ENCODE measurements around the gene UGT1A5.
A peak's percentile ranks its signal among the peaks of the same experiment; 100 is the strongest.
"Not testable (repeated sequence)": the region's sequence is repeated elsewhere in the genome, so short reads cannot be mapped to it uniquely, and the experiment has no call there.

UGT1A5 gene

DNA sequence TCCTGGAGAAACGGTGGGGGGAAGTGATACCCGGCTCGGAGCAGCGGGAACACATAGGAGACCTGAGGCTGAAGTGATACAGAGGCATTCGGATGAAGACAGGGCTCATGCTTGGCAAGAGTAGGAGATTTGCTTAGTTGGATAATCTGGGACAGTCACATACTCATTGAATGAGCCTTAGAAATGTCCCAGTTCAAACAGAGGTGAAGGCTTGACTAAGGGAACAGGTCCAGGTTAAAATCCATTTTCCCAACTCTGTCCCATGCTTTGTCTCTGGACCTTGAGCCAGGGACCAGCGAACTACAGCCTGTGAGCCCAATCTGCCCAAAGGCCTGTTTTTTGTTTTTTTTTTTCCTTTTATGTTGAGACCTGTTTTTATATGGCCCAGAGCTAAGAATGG, 18.7 kb upstream of the UGT1A5 start:
- no peak for DNase-seq (ENCODE audit: low spot score)

DNA sequence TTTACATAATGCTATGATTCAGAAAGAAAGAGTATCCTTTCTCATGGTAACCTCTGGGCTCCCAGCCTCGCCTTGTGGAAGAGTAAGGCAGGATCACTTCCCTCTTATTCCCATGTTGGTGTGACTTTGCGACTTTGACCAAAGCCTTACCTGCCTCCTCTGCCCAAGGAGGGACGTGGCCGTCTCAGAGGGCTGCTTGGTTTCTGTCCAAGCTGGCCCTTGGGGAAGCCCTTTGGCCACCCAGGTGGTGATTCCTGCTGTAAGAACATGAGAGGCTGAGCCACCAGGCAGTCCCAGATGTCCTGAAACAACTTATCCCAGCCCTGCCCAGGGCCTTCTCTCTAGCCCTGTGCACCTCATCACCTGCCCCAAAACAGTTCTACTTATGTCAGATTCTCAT, 14.0 kb upstream of the UGT1A5 start:
- DNase-seq (ENCODE audit: low spot score), result no peak

GRCh38 chr2:233699424-233700027, 13.2 kb upstream of the UGT1A5 start:
- DNase-seq (ENCODE audit: low spot score), result no peak

- no peak for DNase-seq (ENCODE audit: low spot score)
Observed at GRCh38 chr2:233700028-233700635, 12.6 kb upstream of the UGT1A5 start.

DNA sequence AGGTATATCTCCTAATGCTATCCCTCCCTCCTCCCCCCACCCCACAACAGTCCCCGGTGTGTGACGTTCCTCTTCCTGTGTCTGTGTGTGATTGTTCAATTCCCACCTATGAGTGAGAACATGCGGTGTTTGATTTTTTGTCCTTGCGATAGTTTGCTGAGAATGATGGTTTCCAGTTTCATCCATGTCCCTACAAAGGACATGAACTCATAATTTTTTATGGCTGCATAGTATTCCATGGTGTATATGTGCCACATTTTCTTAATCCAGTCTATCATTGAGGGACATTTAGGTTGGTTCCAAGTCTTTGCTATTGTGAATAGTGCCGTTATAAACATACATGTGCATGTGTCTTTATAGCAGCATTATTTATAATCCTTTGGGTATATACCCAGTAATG, 11.9 kb upstream of the UGT1A5 start:
- not testable (repeated sequence) for DNase-seq (ENCODE audit: low spot score)

GRCh38 chr2:233702238-233702637, 10.5 kb upstream of the UGT1A5 start:
- DNase-seq (ENCODE audit: low spot score), result no peak

- no peak for DNase-seq (ENCODE audit: low spot score)
Observed at GRCh38 chr2:233705911-233706506, 6.7 kb upstream of the UGT1A5 start.

DNA sequence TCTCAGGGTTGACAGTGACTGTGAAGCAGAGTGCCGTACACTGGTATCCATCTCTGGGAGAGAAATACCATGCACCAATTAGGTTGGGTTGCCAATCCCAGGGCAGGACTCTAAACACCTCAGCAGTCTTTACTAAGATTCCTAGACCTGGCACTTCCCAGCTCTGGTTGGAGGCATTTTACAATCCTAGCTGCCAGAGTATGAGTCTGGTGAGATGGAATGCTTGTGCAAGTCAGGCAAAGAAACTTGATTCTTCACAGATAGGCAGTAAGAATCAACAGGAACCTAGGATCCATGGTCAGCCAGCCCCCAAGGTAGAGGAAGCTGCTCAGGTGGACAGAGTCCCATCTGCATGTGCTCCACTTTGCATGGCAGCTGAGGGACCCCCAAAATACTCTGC, 6.0 kb upstream of the UGT1A5 start:
- no peak for DNase-seq (ENCODE audit: low spot score)

DNA sequence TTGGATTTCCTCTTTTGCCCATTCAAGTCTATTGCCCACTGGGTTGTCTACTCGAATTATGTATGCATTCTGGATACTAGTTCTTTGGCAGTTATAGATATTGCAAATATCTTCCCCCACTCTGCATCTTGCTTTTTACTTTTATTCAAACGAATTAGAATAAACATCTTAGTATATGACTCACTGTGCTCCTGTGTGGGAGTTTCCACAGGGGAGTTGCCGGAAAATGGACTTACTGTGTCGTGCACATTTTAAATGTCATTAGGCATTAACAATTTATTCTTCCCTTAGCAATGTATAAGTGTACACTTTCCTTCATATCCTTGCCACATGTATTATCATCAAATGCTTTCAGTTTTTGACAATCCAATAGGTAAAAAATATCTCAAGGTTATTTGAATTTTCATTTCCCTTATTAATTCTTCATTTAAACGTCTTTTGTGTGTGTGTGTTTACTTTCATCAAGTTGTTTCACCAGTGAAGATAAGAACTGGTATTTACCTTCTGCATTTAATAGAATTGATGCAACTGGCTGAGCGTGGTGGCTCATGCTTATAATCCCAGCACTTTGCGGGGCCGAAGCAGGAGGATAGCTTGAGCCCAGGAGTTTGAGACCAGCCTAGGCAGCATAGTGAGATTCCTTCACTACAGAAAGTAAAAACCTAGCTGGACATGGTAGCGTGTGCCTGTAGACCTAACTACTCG, 4.6 kb upstream of the UGT1A5 start:
- no peak for DNase-seq (ENCODE audit: low spot score)

DNA sequence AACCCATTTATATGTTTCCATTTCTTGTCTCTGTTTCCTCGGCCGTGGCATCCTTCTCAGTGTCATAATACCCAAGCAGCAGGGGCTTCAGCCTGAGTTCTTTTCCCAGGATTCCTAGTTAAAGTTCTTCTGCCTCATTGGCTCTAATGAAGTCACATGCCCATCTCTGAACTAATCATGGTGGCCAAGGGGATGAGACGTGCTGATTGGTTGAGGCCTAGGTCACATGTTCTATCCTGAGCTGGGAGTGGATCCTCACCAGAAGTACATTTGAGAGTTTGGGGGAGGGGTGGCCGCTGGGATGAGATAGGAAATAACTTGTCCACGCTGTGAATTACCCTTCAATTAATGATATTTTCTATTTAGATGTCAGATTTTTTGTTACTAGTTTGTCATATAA, 3.8 kb upstream of the UGT1A5 start:
- DNase-seq (ENCODE audit: low spot score), result no peak

GRCh38 chr2:233711312-233712008, 1.2 kb upstream of the UGT1A5 start:
- DNase-seq (ENCODE audit: low spot score), result peak; percentile 66

- no peak for DNase-seq (ENCODE audit: low spot score)
Observed at GRCh38 chr2:233713262-233713615, 532 bp downstream of the UGT1A5 start.

- no peak for DNase-seq (ENCODE audit: low spot score)
Observed at GRCh38 chr2:233714121-233714520, 1.4 kb downstream of the UGT1A5 start.

GRCh38 chr2:233718552-233718951, 5.8 kb downstream of the UGT1A5 start, which contains the start of gene UGT1A4:
Gene UGT1A4, plus strand, starts transcription at chr2:233718736. Its CDS starts 85 bp downstream, at chr2:233718821.
- no peak for DNase-seq (ENCODE audit: low spot score)

- DNase-seq (ENCODE audit: low spot score), result no peak
Observed at GRCh38 chr2:233728723-233729301, 16.1 kb downstream of the UGT1A5 start, which contains the start of gene UGT1A3. Gene UGT1A3, plus strand, starts transcription at chr2:233729042. Its CDS starts 85 bp downstream, at chr2:233729127.

DNA sequence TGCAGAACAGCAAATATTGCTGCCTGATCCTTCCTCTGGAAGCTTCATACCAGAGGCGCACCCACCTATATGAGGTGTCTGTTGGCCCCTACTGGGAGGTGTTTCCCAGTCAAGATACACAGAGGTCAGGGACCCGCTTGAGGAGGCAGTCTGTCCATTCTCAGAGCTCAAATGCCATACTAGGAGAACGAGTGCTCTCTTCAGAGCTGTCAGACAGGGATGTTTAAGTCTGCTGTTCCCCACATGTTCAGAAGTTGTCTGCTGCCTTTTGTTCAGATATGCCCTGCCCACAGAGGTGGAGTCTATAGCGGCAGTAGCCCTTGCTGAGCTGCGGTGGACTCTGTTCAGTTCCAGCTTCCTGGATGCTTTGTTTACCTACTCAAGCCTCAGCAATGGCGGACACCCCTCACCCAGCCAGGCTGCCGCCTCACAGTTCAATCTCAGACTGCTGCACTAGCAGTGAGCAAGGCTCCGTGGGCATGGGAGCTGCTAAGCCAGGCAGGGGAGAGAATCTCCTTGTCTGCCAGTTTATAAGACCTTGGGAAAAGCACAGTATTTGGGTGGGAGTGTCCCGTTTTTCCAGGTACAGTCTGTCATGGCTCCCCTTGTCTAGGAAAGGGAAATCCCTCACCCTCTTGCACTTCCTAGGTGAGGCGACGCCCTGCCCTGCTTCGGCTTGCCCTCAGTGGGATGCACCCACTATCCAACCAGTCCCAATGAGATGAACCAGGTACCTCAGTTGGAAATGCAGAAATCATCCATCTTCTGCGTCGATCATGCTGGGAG, 24.4 kb downstream of the UGT1A5 start:
- DNase-seq (ENCODE audit: low spot score), result not testable (repeated sequence)

DNA sequence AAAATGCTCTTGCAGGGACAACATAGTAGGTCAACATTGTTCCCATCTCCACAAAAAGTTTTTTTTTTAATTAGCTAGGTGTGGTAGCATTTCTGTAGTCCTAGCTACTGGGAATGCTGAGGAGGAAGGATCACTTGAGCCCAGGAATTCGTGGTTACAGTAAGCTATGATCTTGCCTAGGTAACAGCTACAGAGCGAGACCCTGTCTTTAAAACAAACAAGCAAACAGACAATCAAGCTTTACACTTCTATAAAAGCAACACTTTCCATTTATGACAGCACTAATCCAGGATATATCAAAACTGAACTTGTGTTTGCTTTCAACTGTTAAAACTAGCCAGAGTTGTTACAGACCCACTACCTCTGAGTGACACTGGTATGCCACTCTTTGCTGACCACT, 28.2 kb downstream of the UGT1A5 start:
- no peak for DNase-seq (ENCODE audit: low spot score)

DNA sequence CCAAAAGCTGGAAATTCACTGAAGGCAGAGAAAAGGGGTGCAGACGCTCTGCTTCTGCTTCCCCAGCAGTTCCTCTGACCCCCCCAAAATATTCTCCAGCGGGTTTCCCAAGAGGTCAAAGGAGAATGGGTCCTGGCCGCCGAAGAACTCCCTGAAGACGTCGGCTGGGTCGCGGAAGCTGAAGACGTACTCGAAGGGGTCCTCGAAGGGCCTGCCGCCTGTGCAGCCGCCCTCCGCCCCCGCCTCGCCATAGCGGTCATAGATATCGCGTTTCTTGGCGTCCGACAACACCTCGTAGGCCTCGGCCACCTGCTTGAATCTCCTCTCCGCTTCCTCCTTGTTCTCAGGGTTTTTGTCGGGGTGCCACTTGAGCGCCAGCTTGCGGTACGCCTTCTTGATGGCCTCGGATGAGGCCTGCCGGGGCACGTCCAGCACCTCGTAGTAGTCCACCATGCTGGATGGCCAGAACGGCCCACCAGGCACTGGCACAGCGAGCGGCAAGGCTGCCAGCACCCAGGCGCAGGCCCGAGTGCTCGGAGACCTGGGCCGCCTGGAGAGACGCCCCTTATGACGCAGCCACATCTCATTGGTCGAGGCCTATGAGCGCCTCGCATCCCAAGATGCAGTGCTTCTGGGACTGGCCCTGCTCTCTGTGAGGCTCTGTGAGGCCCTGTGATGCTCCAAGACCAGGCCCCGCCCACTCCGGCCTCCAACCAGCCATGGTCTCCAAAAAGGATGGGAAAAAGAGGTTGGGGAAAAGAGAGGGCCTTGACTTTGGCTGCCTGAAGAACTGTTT, 31.0 kb downstream of the UGT1A5 start:
- no peak for DNase-seq (ENCODE audit: low spot score)

DNA sequence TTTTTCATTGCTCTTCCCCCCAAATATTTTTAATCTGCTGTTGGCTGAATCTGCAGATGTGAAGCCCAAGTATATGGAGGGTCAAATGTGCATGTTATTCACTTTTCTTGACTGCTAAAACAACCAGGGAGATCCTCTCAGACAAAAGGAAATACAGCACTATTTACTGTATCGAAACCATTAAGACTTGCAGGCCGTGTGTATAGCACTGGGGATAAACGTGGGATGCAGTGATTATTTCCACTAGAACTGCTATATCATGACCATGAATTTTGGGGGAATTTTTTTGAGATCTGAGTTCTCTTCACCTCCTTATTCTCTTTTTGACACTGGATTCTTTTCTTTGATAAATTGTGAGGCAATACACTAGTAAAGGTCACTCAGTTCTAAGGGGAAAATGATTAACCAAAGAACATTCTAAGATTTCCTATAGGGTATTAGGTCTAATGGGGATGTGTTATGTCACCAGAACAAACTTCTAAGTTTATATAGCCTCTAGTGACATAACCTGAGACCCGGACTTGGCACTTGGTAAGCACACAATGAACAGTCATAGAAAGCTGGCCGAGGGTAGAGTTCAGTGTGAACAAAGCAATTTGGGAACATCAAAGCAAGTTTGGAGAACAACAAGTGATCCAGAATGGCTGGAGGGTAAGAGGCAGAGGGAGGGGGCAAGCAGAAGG, 32.5 kb downstream of the UGT1A5 start:
- no peak for DNase-seq (ENCODE audit: low spot score)

GRCh38 chr2:233745838-233746237, 33.1 kb downstream of the UGT1A5 start:
- DNase-seq (ENCODE audit: low spot score), result not testable (repeated sequence)
